CD4-positive, alpha-beta T cell treated with Interleukin-12 subunit alpha and Interleukin-12 subunit beta, for 1 hour (primary cell): Measurements from ENCODE around the gene CNTN6.
"Not testable (repeated sequence)": the region's sequence is repeated elsewhere in the genome, so short reads cannot be mapped to it uniquely, and the experiment has no call there.

Experiments used
- DNase-seq: peaks from one replicate; pipeline ENCODE4 v3.0.0-alpha.2; 2020

Gene CNTN6

DNA sequence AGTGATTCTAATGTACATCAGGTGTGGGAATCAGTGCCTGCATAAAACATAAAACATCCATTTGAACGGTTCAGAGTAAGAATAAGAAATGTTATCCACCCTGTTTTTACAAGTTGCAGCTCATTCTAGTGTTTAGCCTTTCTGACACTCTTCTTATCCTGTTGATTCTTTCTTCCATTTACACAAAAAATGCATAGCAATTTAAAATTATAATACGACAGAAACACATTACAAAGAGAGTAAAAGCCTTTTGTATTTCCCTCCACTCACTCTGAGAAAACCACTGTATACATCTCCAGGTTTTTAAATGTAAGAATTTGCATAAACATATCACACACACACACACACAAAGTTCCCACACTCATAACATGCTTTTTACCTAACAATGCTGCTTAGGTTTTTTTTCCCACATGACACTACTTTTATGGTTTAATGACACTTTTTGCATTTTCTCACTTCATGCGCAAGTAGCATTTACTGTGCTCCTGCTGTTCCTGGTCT, 199.8 kb downstream of the CNTN6 start:
- no peak for DNase-seq

DNA sequence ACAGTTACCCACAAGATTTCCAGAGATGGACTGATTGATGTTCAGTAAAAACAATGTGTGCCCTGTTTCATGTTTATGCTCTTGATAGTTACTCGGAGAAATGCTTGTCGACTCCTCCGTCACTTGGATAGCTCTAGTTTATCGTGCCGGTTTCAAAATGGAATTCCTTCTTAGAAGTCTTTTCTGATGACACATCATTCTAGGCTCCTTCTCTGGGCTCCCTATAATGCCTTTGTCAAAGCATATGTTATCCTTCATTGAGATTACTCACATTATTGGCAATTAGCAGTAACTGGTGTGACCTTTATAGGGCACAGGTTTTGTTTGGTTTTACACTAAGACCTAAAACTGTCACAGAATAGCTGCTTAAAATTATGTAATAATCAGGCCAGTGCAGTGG, 201.8 kb downstream of the CNTN6 start:
- DNase-seq: no peak

DNA sequence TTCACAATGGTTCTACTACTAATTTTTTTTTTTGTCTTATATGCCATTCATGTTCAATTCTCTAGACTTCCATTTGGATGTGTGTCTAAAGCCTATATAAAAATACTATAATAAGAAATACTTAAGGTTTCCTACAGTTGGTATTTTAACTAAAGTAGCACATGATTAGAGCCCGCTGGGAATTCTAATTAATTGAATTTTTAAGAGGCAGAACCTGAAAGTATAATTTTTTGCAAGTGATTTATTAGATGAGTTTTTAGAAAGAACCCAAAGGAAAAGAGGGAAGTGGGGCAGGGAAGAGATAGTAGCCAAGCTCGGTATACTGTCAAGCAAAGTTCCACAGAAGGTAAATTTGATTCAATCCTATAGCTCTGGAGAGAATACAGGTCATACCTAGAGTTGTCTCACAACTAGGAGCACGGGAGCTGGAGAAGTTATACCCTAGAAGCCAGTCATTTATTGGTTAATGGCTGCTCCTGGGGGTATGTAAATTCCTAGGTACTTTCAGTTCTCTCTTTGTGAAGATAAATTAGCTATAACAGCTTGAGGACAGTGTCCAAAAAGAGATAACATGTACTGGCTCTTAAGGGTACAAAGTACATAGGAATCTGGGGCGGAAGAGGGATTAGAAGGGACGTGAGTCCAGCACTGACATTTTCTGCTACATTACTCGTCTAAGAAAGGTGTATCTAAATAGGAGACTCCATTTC, 225.6 kb downstream of the CNTN6 start:
- no peak for DNase-seq

DNA sequence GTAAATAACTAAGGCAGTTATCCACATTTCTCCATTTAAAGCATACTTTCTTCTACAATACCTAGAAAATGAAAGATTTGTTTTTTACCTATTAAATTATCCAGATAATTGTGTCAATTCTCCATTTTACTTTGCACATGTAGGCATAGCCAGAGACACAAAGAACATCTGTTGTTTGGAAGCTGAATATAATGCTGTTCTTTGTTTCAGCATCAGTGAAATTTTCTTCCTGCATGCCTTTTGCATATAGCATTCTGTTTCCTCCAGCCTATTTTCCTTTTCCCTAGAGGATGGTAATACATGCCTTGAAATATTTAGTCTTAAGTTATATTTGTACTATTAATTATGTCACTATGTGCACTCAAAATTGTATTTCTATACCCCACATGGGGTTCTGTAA, 233.7 kb downstream of the CNTN6 start:
- no peak for DNase-seq

DNA sequence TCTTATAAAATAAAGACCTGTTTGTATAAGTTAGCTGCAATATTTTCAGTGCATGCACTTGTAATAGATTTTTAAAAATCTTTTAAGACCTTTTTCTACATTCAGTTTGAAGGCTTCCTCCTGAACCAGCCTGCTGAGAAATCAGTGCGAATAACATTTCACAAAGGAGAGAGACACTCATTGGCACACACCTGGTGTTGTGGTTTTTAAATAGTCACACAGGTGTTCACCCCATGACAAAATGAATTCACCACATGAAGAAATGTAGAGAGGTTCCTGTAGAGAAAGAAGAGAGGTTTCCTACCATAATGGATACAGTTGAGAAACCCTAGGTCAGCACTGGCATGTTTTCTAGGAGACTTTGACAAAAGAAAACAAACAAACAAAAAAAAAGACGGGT, 237.3 kb downstream of the CNTN6 start:
- DNase-seq: no peak

DNA sequence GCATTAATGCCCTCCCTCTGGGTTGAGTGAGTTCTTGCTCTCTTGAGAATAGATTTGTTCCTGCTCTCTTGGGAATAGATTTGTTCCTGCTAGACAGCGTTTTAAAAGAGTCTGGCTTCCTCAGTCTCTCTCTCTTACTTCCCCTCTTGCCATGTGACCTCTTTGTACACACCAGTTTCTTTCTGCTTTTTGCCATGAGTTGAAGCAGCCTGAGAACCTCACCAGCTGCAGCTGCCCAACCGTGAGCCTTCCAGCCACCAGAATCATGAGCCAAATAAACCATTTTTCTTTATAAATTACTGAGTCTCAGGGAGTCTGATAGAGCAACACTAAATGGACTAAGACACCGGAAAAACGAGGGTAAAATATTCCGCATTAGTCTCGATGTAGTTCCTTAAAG, 253.6 kb downstream of the CNTN6 start:
- no peak for DNase-seq

DNA sequence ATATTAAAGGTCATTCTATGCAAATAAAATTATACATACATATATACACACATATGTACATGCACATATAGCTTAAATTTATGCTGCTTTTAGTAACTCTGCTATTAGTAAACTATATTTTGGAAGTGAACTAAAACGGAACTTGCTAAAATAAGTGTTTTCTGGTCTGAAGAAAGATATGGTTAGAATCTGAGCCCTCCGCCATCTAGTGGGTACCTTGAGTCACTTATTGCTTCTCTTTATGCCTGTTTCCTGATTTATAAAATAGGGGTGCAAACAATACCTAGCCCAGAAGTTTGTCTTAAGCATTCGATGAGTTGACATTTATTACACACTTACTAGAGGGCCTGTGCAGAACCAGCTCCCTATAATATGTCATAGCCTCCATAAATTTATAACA, 255.7 kb downstream of the CNTN6 start:
- DNase-seq: no peak

DNA sequence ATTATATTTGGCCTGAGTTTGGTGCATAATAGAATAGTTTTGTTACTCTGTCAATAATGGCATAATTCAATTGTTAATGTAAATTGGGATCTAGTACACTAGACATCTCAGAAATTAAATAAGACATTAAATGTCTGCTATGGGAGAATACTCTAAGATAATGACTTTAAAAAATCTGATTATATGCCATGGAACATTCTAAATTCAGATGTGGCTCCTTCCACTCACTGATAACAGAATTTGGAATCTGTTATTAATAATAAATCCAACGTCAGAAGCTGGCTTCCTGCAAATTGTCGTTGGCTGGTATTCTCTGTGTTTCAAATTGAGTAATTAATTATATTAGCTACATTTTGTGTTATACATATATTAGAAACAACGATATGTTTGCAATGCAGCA, 258.1 kb downstream of the CNTN6 start:
- DNase-seq: no peak

DNA sequence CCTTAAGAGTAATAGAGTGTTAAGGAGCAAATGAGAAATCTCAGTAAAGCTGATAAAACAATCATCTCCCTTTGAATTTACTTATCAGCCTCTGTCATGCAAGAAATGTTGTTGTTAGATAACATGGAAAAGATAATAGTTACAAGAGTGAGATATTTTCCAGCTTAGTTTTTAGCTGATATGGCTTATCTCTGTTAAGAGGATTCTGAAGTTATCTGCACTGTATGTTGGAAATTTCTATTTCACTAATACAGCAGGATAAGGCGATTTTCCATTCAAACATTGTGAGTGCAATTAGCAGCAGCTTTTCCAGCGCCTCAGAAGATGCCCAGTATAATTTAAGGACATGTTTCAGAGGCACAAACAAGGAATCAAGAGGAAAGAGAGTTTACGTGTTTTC, 262.9 kb downstream of the CNTN6 start:
- no peak for DNase-seq

DNA sequence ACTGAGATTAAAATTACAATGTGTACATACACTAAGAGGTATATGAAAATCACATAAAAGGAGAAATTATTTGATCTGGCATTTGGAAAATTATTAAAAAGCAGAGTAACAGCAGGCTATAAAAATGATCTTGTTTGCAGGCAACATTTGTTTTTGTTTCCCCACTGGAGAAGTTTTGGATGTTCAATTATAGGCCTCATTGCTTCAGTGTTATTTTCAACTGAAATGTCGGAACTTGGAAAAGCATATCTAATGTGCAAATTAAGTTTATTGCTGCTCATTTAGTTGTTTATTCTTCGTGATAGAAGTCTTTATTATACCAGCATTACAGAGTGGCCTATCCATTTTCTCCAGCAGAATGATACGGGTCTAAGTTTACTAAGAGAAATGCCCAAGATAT, 263.3 kb downstream of the CNTN6 start:
- no peak for DNase-seq

DNA sequence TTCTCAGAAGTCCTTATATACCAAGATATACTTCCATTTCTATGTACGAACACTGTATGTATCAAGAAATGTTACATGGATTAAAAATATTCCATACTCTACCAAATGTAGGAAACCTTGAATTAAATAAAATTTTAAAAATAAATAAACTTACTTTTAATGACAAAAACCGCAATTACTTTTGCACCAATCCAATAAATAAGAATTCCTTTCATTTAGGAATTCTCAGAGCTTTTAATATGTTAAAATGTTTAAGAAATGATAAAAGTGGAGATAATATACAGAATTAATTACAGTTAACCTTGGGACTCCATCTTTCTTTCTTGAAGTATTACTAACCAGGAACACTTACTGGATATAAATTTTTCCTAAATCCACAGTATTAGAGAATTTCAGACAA, 272.7 kb downstream of the CNTN6 start:
- no peak for DNase-seq

DNA sequence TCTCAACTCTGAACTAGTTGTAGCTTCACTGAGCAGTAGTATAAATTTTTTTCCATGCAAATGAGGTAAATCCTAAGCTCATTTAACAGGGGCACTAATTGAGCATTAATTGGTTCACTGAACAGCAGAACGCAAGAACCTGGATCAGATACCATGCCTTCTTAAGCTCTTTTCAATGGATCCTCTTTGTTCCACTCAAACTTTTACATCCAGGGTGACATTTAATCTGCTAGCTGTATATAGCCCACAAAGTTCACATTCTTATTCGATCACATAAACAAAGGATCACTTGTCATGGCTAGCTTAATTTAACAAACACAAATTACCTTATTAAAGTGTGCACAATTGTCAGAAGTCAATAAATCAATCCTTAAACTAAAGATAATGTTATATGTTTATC, 281.6 kb downstream of the CNTN6 start:
- DNase-seq: no peak

DNA sequence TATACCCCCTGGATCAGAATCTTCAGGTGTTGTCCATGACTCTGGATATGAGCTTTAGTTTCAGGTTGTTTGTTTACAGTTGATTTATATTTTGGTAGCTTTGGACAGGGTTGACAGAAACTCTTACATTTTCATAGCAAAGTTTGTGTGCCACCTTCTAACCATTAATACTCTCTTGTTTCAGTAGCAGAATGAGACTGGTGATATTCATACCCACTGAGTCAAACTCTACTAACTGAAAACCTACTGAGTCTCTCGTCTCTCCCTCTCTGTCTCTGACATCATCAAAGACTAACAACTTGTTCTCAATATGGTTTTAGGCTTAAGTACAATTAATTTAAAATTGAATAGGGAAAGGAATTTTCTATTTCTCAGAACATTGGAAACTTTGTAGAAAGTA, 282.3 kb downstream of the CNTN6 start:
- no peak for DNase-seq

DNA sequence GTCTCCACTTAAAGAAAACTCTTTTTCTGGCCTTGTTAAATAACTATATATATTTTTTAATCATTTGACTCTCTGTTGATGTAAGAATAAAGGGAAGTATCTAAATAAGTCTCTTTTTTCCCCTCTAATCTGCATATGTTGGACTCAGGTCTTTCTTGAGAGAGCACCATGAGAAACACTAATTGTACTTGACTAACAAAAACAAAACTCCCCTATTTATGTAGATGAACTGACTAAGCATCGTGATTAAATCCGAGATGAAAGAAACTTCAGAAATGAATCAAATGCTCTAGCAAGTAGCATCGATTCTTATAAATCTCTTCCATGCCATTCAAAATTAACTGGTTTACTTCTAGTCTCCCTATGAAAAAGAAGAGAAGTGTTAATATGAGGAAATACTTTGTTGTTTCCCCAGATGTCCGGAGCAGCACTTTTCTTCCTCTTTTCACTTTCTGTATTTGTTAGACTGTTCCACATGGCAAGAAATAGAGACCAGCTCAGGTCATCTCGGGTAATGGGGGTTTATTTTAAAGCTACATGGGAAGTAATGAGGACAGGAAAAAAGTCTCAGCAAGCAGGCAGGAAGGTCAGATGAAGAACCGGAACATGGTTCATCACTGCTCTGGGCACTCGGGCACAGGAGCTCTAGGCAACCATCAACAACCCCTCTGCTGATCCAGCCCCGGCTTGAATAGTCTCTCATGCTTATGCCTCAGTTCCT, 288.3 kb downstream of the CNTN6 start:
- DNase-seq: no peak

DNA sequence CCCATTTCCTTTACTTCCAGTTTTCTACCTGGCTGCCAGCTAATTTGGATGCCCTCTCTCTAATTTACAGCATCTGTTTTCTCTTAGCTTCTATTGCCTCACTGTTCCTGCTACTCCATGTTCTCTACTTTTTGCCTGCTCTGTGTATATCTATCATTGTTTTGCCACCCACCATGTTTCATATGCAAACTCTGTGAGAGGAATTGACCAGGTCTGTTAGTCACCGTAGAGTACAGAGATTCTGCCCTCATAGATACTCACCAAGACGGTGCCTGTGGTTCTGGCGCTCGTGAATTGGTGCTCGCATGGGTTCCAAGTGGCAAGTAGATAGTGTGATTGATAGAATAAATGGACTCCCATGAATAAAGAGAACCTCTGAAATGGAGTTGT, 288.8 kb downstream of the CNTN6 start:
- no peak for DNase-seq

DNA sequence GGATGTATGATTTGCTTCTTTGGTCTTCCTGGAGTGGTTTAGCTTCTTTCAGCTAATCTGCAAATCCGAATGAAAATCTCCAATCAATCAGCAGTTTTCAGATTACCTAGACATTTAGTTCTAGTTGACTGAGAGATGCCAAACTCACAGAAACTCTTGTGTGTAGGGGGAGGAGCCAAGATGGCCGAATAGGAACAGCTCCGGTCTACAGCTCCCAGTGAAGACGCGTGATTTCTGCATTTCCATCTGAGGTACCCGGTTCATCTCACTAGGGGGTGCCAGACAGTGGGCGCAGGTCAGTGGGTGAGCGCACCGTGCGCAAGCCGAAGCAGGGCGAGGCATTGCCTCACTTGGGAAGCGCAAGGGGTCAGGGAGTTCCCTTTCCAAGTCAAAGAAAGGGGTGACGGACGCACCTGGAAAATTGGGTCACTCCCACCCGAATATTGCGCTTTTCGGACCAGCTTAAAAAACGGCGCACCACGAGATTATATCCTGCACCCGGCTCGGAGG, 294.6 kb downstream of the CNTN6 start:
- DNase-seq: not testable (repeated sequence)

DNA sequence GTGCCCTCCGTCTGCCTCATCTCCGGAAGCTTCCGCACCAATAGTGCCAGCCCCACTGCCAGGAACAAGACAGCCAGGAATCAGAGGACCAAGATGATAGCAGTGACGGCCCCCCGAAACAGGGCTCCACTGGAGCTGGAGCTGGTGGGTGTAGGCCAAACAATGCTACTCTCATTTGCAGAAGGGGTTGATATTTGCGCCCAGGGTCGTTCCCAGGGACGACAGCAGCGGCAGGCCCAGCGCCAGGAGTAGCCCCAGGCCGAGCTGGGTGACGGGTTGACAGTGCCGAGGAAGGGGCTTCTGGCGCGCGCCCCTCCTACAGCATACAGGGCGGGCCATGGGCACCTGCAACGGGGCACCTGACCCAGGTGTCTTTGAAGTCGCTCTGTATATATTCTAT, 301.4 kb downstream of the CNTN6 start:
- no peak for DNase-seq

DNA sequence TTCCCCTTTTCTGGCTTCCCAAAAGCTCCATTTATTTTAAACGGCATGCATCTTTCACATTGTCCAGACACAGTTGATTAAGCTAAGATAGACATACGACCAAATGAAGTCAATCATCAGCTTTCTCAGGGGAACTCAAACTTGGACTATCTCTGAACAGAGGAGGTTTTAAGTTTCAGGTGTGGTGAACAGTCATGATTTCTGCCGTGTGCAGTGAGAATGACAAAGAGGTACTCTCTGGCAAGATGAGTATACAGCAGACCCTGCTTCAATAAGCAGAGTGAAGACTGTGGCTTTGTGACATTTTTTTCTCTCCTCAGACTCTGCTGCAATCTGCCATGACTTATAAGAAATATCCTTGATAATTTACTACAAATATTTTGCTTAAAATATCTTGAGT, 307.7 kb downstream of the CNTN6 start:
- DNase-seq: no peak

DNA sequence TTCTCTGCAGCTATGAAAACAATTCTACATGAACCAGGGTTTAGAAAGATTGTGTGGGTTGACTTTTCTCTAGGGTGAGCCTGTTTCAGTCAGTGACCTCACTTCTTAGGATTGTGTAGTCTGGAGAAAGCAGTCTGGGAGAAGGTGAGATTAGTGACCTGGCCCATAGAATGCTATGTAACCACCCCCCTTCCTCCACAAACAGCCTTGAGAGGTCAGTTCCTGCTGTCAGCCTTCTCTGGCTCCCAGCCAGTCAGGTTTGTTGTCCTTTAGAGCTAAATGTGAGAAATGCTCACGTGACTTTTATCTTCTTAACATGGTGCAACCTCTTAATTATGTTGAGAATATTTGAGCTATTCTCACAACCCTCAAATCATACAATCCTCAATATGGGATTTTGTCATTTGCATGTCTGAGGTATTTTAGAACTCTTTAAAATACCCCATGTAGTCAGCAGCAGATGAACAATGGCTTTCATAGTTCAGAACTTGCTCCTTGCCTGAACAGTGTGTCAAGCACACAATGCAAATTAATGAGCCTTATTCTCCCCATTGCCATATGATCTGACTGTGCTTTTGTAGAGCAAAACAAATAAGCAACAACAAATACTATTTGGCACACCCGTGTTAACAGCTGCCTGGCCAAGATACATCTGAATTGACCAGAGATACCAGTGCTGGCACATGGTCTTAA, 311.6 kb downstream of the CNTN6 start:
- no peak for DNase-seq

DNA sequence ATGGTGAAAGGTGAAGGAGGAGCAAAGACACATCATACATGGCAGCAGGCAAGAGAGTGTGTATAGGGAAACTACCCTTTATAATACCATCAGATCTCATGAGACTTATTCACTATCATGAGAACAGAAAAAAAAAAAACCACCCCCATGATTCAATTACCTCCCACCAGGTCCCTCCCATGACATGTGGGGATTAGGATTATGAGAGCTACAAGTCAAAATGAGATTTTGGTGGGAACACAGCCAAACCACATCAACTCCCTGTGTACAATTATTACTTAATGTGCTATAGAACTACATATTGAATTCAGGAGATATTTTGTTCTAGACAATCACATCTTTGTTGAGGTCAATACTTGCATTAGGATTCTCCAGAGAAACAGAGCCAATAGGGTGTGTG, 313.4 kb downstream of the CNTN6 start:
- no peak for DNase-seq

DNA sequence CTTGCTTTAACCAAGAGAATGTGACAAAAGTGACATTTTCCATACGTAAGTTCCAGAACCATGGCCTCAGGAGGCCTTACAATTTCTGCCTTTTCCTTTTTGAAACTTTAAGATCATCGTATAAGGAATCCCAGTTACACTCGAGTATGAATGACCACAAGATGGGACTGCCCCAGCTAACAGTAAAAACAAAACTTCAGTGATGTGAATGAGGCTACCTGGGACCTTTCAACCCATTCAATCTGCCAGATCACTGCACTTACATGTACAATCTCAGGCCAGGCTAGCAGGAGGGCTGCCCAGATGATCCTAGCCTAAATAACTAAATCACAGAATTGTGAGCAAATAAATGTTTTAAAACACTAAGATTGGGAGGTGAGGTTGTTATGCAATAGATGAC, 328.8 kb downstream of the CNTN6 start:
- DNase-seq: no peak

DNA sequence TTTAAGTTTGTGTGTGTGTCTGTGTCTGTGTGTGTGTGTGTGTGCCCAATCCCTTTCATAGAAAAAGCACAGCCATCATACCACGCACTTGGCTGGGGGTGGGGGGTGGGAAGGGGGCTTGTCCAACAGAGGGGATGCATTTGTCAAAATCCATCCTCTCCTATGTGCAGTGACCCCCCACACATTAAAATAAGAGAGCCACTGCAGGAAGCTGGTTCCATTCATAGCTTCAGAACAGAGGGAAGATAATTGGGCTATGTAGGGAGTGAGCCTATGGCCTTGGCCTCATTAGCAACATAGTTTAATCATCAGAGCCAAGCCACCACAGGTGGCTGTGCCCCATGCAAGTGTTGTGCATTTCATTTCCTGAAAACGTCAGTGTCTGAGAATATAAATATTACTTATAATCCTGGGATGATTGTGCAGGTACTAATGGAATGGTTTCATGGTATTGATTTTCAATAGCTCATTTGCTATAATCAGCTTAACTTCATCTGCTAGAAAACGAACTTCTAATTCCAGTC, 330.8 kb downstream of the CNTN6 start:
- no peak for DNase-seq

DNA sequence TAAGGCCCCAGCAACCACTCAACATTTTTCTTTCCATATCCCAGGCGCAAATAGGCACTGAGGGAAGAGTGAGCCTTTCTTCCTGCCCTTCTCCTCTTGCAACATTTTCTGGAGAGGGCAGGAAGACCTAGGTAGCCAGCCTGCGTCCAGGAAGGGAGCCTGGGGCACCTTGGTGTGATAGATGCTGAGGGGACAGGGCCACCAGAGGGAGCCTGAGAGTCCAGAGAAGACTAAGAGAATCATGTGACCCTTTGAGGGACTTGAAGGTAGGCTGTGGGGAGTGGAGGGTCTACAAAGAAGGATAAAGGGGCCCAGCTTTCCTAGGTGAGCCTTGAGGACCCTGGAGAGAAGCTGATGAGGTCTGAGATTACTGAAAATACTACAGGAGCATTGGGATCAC, 346.6 kb downstream of the CNTN6 start:
- no peak for DNase-seq

DNA sequence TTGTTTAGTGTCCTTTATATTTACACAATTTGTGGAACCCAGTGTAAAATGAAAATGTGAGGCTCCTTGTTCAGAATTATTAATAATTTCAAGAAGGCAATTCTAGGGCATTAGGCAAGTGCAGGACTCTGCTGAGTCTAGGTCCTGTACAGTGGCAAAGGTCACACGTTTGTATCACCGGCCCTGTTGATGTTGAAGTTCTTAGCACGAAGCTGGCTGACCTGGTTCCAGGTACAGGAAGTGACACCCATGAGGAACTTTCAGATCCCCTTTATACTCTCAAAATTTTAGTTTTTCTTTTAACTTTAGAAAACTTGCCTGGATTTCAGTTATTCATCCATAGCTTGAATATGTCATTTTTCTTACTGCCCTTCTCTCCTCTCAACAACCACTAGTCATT, 349.4 kb downstream of the CNTN6 start:
- no peak for DNase-seq
